ENCODE measurements around the gene RAET1E.
"Not testable (repeated sequence)": the region's sequence is repeated elsewhere in the genome, so short reads cannot be mapped to it uniquely, and the experiment has no call there.

RAET1E gene

DNA sequence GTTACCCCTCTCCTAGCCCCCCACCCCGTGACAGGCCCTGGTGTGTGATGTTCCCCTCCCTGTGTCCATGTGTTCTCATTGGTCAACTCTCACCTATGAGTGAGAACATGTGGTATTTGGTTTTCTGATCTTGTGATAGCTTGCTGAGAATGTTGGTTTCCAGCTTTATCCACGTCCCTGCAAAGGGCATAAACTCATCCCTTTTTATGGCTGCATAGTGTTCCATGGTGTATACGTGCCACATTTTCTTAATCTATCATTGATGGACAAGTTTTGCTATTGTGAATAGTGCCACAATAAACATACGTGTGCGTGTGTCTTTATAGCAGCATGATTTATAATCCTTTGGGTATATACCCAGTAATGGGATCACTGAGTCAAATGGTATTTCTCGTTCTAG is 6.0 kb downstream of the RAET1E start:
- not testable (repeated sequence) for H3K27me3 ChIP-seq (ENCODE audit: control insufficient read depth, insufficient read depth, low read length)

DNA sequence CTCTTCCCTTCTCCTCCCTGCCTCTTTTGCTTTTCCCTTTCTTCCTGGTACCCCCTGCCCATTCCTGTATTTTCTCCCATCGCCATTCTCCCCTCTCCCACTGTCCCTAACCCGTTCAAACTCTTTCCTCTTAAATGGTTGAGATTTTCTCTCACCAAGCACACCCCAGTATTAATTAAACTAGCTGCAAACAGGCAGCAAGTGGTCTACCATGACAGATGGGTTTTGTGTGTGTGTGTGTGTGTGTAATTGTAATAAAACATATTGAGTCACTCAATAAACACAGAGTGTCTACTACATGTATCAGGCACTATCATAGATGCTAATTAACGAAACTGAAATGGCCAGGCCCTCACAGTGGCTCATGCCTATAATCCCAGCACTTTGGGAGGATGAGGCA is 6.7 kb downstream of the RAET1E start:
- Histone ChIP-seq H3K36me3 (ENCODE audit: control insufficient read depth, insufficient read depth, low read length) (no peaks in the 10 kb centered on the region), H3K4me3 (ENCODE audit: low read length) (no peak overlapping the region), H3K9me3 (ENCODE audit: control insufficient read depth, low read length) (no peaks in the 10 kb centered on the region), H3K27me3 (ENCODE audit: control insufficient read depth, insufficient read depth, low read length) (no peaks in the 10 kb centered on the region), H3K9ac (ENCODE audit: low read length) (no peak overlapping the region), H3K4me1 (ENCODE audit: control insufficient read depth, insufficient read depth, low read length) (peaks cover 17% of the 10 kb centered on the region)

More for the DNA sequence above, 6.0 kb downstream of the RAET1E start:
- H3K9ac ChIP-seq (ENCODE audit: low read length); H3K36me3 ChIP-seq (ENCODE audit: control insufficient read depth, insufficient read depth, low read length); H3K4me3 ChIP-seq (ENCODE audit: low read length); H3K9me3 ChIP-seq (ENCODE audit: control insufficient read depth, low read length): not testable (repeated sequence)
- H3K4me1 ChIP-seq (ENCODE audit: control insufficient read depth, insufficient read depth, low read length): peaks cover 23% of the 10 kb centered on the region

DNA sequence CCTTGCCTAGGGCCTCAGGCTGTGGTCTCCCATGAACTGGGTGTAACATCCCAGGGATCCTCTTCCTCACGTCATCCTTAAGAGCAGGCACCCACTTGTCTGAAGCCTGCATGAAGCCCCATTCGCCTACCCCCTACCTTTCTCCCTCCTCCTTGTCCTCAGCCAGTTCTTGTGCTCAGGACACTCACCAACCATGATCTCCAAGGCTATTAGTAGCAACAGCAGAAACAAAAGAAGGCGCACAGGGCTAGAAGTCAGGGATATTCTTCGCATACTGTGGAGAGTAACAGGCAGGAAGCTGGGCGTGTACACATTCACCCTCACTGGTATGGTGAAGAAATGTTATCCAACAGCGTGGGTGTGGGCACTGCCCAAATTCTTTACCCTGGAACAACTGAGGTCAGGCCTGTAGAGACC is 7.3 kb downstream of the RAET1E start:
- no peaks in the 10 kb centered on the region for H3K36me3 ChIP-seq (ENCODE audit: control insufficient read depth, insufficient read depth, low read length)
- H3K4me3 ChIP-seq (ENCODE audit: low read length): no peak overlapping the region
- no peaks in the 10 kb centered on the region for H3K27me3 ChIP-seq (ENCODE audit: control insufficient read depth, insufficient read depth, low read length)
- no peak overlapping the region for H3K9ac ChIP-seq (ENCODE audit: low read length)
- H3K9me3 ChIP-seq (ENCODE audit: control insufficient read depth, low read length): no peaks in the 10 kb centered on the region
- peaks cover 11% of the 10 kb centered on the region for H3K4me1 ChIP-seq (ENCODE audit: control insufficient read depth, insufficient read depth, low read length)

DNA sequence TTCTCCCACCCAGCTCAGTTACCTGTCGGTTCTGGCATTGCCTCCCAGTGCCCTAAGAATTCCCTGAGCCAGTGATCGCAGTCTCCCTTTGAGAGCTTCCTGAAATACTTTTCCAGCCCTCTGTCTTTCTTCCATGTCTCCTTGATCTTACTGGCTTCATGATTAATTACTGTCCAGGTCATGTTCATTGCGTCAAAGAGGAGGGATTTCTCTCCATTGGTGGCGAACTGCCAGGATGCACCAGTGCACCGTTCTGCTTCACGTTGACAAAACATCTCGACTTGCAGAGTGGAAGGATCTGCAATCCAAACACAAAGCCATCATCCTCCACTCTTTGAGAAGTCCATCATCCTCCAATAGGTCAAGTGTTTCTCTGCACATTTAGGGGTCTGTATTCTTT is 8.6 kb downstream of the RAET1E start:
- H3K9me3 ChIP-seq (ENCODE audit: control insufficient read depth, low read length): no peaks in the 10 kb centered on the region
- H3K9ac ChIP-seq (ENCODE audit: low read length): no peak overlapping the region
- no peak overlapping the region for H3K4me3 ChIP-seq (ENCODE audit: low read length)
- H3K27me3 ChIP-seq (ENCODE audit: control insufficient read depth, insufficient read depth, low read length): no peaks in the 10 kb centered on the region
- H3K4me1 ChIP-seq (ENCODE audit: control insufficient read depth, insufficient read depth, low read length): no peaks in the 10 kb centered on the region
- H3K36me3 ChIP-seq (ENCODE audit: control insufficient read depth, insufficient read depth, low read length): no peaks in the 10 kb centered on the region

DNA sequence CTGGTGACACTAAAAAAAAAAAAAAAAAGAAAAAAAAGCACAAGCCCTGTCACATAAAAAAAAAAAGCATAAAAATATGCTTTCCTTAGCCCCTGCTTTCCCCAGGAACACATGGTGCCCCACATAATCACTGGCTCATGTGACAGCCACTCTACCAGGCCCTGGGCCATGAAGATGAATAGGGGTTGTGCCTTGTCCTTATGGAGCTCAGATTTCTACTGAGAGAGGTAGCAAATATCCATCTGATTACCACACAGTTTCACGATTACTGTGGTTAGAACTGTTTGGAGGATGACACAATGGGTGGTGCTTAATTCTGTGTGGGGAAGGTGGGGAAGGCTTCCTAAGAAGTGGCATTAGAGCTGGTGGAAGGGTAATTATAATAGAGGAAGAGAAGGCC is 9.3 kb downstream of the RAET1E start:
- no peaks in the 10 kb centered on the region for H3K4me1 ChIP-seq (ENCODE audit: control insufficient read depth, insufficient read depth, low read length)
- H3K36me3 ChIP-seq (ENCODE audit: control insufficient read depth, insufficient read depth, low read length): no peaks in the 10 kb centered on the region
- peaks cover 4% of the 10 kb centered on the region for H3K27me3 ChIP-seq (ENCODE audit: control insufficient read depth, insufficient read depth, low read length)
- H3K9me3 ChIP-seq (ENCODE audit: control insufficient read depth, low read length): no peaks in the 10 kb centered on the region
- no peak overlapping the region for H3K9ac ChIP-seq (ENCODE audit: low read length)
- no peak overlapping the region for H3K4me3 ChIP-seq (ENCODE audit: low read length)

DNA sequence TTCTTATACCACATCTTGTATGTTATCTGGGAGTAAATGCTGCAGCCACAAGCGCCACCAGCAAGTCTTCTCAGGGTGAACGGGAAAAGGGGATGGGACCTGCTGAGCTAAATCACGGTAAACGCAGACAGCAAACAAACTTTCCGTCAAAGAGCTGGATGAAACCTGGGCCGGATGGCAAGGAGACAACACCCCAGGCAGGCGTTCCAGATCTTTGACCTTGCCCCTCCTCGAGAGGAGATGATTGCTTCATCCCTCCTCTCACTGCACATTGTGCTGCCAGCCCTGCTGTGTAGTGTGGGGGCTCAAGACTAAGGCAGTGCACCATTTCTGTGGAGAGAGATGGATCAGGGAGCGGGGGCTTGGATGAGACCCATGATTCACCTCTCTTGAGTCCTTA is 9.8 kb downstream of the RAET1E start:
- Histone ChIP-seq H3K9ac (ENCODE audit: low read length) (no peak overlapping the region), H3K4me3 (ENCODE audit: low read length) (no peak overlapping the region), H3K4me1 (ENCODE audit: control insufficient read depth, insufficient read depth, low read length) (no peaks in the 10 kb centered on the region), H3K36me3 (ENCODE audit: control insufficient read depth, insufficient read depth, low read length) (no peaks in the 10 kb centered on the region), H3K9me3 (ENCODE audit: control insufficient read depth, low read length) (no peaks in the 10 kb centered on the region), H3K27me3 (ENCODE audit: control insufficient read depth, insufficient read depth, low read length) (peaks cover 5% of the 10 kb centered on the region)

DNA sequence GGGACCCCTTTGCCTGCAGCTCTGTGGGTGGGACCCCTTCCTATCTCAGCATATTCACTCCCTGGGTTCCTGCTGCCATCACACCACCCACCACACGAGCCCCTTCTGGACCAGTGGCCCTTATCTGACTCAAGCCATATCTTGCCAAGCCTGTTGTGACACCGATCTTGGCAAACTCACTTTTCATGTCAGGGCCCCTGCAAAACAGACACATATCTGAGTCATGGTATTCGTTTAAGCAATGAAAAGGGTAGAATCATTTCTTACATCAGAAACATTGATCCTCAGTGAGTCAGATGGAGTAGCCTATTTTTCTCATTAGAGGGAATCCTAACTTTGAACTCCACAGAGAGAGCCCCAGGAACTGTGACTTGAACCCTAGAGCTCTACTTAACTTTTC is 10.6 kb downstream of the RAET1E start:
- Histone ChIP-seq H3K4me1 (ENCODE audit: control insufficient read depth, insufficient read depth, low read length) (no peaks in the 10 kb centered on the region), H3K27me3 (ENCODE audit: control insufficient read depth, insufficient read depth, low read length) (peaks cover 5% of the 10 kb centered on the region), H3K9ac (ENCODE audit: low read length) (no peak overlapping the region), H3K9me3 (ENCODE audit: control insufficient read depth, low read length) (no peaks in the 10 kb centered on the region), H3K36me3 (ENCODE audit: control insufficient read depth, insufficient read depth, low read length) (no peaks in the 10 kb centered on the region), H3K4me3 (ENCODE audit: low read length) (no peak overlapping the region)

DNA sequence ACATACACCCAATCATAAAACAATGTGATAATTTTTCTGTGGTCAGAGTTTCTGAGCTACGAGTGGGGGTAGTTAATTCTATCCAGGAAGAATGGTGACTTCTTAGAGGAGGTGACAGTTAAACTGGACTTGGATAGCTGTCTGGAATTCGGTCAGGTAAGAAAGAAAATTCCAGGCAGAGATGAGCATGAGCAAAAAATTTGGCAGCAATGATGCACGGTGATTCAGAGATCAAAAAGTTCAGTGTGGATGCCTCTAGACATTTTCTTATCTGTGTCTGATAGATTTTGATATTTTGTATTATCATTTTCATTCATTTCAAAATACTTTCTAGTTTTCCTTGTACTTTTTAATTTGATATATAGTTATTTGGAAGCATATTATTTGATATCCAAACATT is 12.0 kb downstream of the RAET1E start:
- Histone ChIP-seq H3K36me3 (ENCODE audit: control insufficient read depth, insufficient read depth, low read length) (no peaks in the 10 kb centered on the region), H3K4me1 (ENCODE audit: control insufficient read depth, insufficient read depth, low read length) (no peaks in the 10 kb centered on the region), H3K4me3 (ENCODE audit: low read length) (no peak overlapping the region), H3K9ac (ENCODE audit: low read length) (no peak overlapping the region), H3K9me3 (ENCODE audit: control insufficient read depth, low read length) (no peaks in the 10 kb centered on the region), H3K27me3 (ENCODE audit: control insufficient read depth, insufficient read depth, low read length) (peaks cover 5% of the 10 kb centered on the region)

DNA sequence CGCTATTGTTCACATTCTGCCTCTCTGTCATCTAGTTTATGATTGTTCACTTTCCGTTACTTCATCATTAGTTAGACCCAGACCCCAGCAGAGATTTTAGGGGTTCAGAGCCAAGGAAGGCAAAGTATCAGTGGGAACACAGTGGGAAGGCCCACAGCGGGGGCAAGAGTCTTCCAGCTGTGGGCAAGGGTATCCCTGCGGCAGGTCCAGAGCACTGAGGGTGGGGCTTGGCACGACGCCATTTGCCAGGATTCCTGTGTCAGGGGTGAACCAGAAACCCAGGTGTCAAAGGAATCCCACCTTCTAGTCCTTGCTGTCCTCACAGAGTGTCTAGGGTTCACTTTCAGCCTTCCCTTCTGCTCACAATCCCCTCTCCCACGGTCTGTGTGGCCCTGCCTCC is 13.3 kb downstream of the RAET1E start:
- H3K9ac ChIP-seq (ENCODE audit: low read length): no peak overlapping the region
- H3K36me3 ChIP-seq (ENCODE audit: control insufficient read depth, insufficient read depth, low read length): no peaks in the 10 kb centered on the region
- H3K4me1 ChIP-seq (ENCODE audit: control insufficient read depth, insufficient read depth, low read length): no peaks in the 10 kb centered on the region
- no peak overlapping the region for H3K4me3 ChIP-seq (ENCODE audit: low read length)
- peaks cover 5% of the 10 kb centered on the region for H3K27me3 ChIP-seq (ENCODE audit: control insufficient read depth, insufficient read depth, low read length)
- H3K9me3 ChIP-seq (ENCODE audit: control insufficient read depth, low read length): no peaks in the 10 kb centered on the region

DNA sequence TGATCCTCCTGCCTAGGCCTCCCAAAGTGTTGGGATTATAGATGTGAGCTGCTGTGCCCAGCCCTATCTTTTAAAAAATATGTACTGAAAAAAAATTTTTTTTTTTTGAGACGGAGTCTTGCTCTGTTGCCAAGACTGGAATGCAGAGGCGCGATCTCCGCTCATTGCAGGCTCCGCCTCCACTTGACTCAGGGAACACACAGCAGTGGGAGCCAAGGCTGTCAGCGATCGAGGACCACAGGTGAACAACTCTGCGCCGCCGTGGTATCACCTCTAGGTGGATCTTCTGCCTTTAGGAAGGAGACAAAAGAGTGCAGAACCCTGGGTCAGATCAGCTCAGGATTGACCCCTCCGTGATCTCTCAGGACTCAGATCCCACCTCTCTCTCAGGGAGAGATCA is 13.7 kb downstream of the RAET1E start:
- Histone ChIP-seq H3K9me3 (ENCODE audit: control insufficient read depth, low read length) (no peaks in the 10 kb centered on the region), H3K4me3 (ENCODE audit: low read length) (no peak overlapping the region), H3K27me3 (ENCODE audit: control insufficient read depth, insufficient read depth, low read length) (peaks cover 5% of the 10 kb centered on the region), H3K36me3 (ENCODE audit: control insufficient read depth, insufficient read depth, low read length) (no peaks in the 10 kb centered on the region), H3K4me1 (ENCODE audit: control insufficient read depth, insufficient read depth, low read length) (no peaks in the 10 kb centered on the region), H3K9ac (ENCODE audit: low read length) (no peak overlapping the region)

DNA sequence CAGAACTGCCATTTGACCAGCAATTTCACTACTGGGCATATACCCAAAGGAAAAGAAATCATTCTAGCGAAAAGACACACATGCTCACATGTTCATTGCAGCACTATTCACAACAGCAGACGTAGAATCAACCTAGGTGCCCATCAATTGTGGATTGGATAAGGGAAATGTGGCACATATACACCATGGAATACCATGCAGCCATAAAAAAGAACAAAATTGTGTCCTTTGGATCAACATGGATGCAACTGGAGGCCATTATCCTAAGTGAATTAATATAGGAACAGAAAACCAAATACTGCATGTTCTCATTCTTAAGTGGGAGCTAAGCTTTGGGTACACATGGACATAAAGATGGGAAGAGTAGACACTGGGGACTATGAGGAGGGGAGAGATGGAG is 16.1 kb downstream of the RAET1E start:
- H3K9me3 ChIP-seq (ENCODE audit: control insufficient read depth, low read length): no peaks in the 10 kb centered on the region
- no peaks in the 10 kb centered on the region for H3K36me3 ChIP-seq (ENCODE audit: control insufficient read depth, insufficient read depth, low read length)
- H3K4me3 ChIP-seq (ENCODE audit: low read length): no peak overlapping the region
- H3K4me1 ChIP-seq (ENCODE audit: control insufficient read depth, insufficient read depth, low read length): no peaks in the 10 kb centered on the region
- H3K9ac ChIP-seq (ENCODE audit: low read length): no peak overlapping the region
- H3K27me3 ChIP-seq (ENCODE audit: control insufficient read depth, insufficient read depth, low read length): peaks cover 5% of the 10 kb centered on the region

DNA sequence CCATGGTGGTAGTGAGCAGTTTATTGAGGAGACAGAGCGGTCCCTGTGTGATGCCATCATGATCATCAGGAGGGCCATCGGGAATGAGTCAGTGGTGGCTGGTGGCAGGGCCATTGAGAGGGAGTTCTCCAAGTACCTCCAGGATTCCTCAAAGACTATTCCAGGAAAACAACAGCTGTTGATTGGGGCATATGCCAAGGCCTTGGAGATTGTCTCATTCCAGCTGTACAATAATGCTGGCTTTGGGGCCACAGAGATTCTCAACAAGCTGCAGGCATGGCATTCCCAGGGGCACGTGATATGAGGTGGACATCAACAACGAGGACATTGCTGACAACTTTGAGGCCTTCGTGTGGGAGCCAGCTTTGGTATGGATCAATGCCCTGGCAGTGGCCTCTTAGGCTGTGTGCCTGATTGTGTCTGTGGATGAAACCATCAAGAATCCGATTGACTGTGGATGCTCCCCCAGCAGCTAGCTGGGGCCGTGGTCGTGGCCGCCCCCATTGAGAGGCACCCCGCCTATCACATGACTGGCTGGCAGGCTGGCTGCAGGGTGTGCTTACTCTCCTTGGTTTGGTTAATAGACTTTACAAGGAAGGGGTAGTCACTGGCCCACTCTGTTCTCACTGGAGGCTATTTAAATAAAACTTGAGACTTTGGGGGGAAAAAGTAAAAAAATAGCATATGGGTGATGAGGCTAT is 16.7 kb downstream of the RAET1E start:
- Histone ChIP-seq H3K4me1 (ENCODE audit: control insufficient read depth, insufficient read depth, low read length) (no peaks in the 10 kb centered on the region), H3K9ac (ENCODE audit: low read length) (no peak overlapping the region), H3K9me3 (ENCODE audit: control insufficient read depth, low read length) (no peaks in the 10 kb centered on the region), H3K27me3 (ENCODE audit: control insufficient read depth, insufficient read depth, low read length) (peaks cover 5% of the 10 kb centered on the region), H3K36me3 (ENCODE audit: control insufficient read depth, insufficient read depth, low read length) (no peaks in the 10 kb centered on the region), H3K4me3 (ENCODE audit: low read length) (no peak overlapping the region)

DNA sequence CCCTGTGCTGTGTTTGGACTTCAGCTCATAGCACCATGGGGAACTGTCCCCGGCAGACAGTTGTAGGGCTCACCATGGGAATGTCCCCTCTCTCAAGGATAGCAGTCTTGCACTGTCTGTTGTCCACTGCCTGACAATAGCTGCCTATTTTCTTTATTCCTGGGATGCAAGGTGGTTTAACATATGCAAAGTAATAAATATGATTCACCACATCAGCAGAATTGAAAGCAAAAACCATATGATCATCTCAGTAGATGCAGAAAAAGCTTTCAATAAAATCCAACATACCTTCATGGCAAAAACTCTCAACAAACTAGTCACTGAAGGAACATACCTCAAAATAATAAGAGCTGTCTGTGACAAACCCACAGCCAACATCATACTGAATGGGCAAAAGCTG is 20.3 kb downstream of the RAET1E start:
- Histone ChIP-seq H3K9ac (ENCODE audit: low read length) (no peak overlapping the region), H3K27me3 (ENCODE audit: control insufficient read depth, insufficient read depth, low read length) (no peaks in the 10 kb centered on the region), H3K36me3 (ENCODE audit: control insufficient read depth, insufficient read depth, low read length) (no peaks in the 10 kb centered on the region), H3K9me3 (ENCODE audit: control insufficient read depth, low read length) (no peaks in the 10 kb centered on the region), H3K4me3 (ENCODE audit: low read length) (no peak overlapping the region), H3K4me1 (ENCODE audit: control insufficient read depth, insufficient read depth, low read length) (no peaks in the 10 kb centered on the region)
